T-helper 1 cell (primary cell): ENCODE data around the gene MORC2.

ENCODE experiments used
- DNase-seq, 5 donors: peaks; one replicate each; pipeline ENCODE4 v3.0.0-alpha.2; 2012 to 2020

MORC2 gene

GRCh38 chr22:30948930-30949342, 19.6 kb downstream of the MORC2 start:
- no peak for DNase-seq

- DNase-seq, result peak in 1 of 5 donors; percentile 25
Measured at GRCh38 chr22:30947816-30948454, 20.6 kb downstream of the MORC2 start.

GRCh38 chr22:30947173-30947815, 21.3 kb downstream of the MORC2 start:
- DNase-seq, result no peak

- DNase-seq, result no peak
Measured at GRCh38 chr22:30946354-30946753, 22.2 kb downstream of the MORC2 start.

GRCh38 chr22:30945653-30946052, 22.9 kb downstream of the MORC2 start:
- DNase-seq, result no peak

GRCh38 chr22:30944986-30945385, 23.6 kb downstream of the MORC2 start:
- DNase-seq, result no peak

GRCh38 chr22:30943368-30943767, 25.2 kb downstream of the MORC2 start:
- DNase-seq, result peak; percentile 26 to 62 (median 47)

- DNase-seq, result no peak
Measured at GRCh38 chr22:30941363-30941740, 27.2 kb downstream of the MORC2 start.

GRCh38 chr22:30940685-30941362, 27.8 kb downstream of the MORC2 start:
- DNase-seq, result peak in 3 of 5 donors; percentile 20 to 67 (median 31)

- DNase-seq, result no peak
Measured at GRCh38 chr22:30934053-30934452, 34.5 kb downstream of the MORC2 start.

GRCh38 chr22:30933457-30933856, 35.1 kb downstream of the MORC2 start:
- DNase-seq, result no peak

GRCh38 chr22:30932661-30933060, 35.9 kb downstream of the MORC2 start:
- no peak for DNase-seq

- DNase-seq, result no peak
Measured at GRCh38 chr22:30931541-30932300, 36.9 kb downstream of the MORC2 start.

- DNase-seq, result no peak
Measured at GRCh38 chr22:30930228-30930627, 38.3 kb downstream of the MORC2 start.

GRCh38 chr22:30928401-30928800, 40.2 kb downstream of the MORC2 start:
- no peak for DNase-seq

- DNase-seq, result no peak
Measured at GRCh38 chr22:30927806-30928205, 40.8 kb downstream of the MORC2 start.

- DNase-seq, result no peak
Measured at GRCh38 chr22:30926706-30927105, 41.9 kb downstream of the MORC2 start.

GRCh38 chr22:30925667-30926066, 42.9 kb downstream of the MORC2 start:
- no peak for DNase-seq

GRCh38 chr22:30923168-30923900, 45.2 kb downstream of the MORC2 start:
- DNase-seq, result no peak

GRCh38 chr22:30922151-30922611, 46.4 kb downstream of the MORC2 start:
- peak; percentile 73 to 79 (median 76) for DNase-seq

GRCh38 chr22:30921108-30921507, 47.5 kb downstream of the MORC2 start:
- no peak for DNase-seq

- peak; percentile 58 to 83 (median 68) for DNase-seq
Measured at GRCh38 chr22:30920407-30920806, 48.2 kb downstream of the MORC2 start.
